Hypothalamus (tissue), 51 donors: Measurements from ENCODE around the gene ADRM1.

Experiments used
- DNase-seq, 51 donors: peaks; one replicate each; lab custom pipeline; 2025; lab: John Stamatoyannopoulos, UW

Gene ADRM1

DNA sequence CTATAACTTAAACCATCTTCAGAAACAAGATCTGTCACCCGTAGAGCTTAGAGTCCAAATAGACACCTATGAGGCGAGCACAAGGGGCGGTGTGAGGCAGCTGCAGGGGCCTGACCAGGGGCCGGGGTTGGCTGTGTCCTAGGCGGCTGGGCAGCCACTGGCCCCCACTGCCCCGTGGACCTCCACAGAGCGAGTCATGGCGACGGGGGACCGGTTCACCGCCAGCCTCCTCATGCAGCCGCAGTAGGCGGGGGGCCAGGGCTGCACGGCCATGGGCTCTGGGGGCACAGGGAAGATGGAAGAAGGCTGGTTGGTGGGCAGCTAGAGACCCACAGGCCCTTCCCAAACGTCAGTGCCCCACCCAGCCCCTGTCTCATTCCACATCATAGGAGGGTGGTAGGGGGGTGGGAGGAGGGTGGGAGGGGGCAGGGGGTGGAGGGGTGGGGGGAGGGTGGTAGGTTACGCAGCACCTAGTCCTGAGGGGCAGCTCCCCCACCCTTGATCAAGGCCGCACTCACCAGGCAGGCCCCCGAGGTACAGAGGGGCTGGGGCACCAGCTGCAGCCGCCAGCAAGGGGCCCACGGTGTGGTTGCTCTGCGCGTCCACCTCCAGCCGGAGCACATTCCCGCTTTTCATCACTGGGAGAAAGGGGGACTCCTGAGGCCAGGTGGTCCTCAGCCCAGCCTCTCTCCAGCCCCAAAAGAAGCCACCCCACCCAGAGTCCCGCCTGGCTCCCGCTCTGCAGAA lies 6.6 kb downstream of the ADRM1 start:
- DNase-seq = no peak

DNA sequence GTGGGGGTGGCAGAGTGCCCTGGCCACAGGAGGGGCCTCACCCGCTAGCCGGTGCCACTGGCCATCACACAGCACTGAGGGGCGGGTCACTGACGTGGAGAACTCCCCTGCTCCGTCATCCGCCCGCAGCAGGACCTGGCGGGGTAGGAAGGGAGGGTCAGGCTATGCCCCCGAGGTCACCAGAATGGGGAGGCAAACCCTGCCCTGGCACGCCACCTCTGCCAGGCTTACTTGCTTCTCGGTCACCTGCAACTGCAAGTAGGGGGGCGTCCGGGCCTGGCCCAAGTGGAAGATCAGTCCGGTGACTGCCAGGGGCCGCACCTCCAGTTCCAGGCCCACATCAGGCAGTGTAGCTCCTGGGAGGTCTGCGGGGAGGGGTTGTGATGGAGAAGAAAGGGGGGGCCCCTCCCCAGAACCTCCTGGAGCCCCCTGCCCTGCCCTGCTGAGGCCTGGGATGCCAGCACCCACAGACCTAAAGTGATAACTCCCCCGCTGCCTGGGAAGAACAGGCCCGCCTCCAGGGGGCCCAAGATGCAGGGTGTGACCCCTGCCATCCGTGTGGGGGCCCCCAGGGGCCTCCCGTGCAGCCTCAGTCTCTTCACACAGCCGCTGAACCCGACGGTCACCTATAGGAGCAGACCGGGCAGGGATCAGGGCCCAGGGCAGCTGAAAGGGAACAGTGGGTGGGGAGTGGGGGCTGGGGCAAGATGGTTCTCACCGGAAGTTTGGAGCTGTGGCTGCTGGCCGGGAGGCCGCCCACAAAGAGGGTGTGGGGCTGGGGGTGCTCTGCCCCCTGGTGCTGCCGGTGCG lies 7.4 kb downstream of the ADRM1 start:
- no peak for DNase-seq

DNA sequence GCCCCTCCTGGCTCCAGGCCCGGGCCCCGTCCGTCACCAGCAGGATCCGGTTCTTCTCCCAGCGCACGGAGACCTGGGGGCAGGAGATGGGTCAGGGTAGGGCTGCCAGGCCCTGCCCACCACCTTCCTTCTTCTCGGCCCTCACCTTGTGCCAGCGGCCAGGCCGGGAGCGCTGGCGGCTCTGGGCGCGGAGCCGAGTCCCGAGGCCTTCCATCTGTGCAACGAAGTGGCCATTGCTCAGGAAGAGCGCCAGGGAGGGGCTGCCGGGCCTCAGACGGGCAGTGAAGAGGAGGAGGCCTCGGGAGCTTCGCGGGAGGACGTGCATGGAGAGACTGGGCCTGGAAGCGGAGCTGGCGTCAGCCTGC lies 7.9 kb downstream of the ADRM1 start:
- no peak for DNase-seq

DNA sequence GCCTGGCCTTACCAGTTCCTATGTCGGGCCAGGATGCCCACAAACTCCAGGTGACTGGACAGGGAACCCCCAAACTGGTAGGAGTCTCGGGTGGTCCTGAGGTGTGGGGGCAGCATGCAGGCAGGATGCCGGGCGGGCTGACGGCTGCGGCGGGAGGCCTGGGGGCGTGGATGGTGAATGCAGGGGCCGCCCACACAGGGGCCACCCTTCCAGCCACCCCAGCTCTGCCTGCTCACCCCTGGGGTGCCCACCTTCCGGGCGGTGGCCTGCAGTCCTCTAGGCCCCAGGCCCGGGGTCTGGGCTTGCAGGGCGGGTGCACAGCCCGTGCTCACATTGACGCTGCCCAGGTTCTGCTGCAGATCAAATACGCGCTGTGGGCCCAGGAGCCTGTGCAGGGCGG lies 8.4 kb downstream of the ADRM1 start:
- DNase-seq = no peak

DNA sequence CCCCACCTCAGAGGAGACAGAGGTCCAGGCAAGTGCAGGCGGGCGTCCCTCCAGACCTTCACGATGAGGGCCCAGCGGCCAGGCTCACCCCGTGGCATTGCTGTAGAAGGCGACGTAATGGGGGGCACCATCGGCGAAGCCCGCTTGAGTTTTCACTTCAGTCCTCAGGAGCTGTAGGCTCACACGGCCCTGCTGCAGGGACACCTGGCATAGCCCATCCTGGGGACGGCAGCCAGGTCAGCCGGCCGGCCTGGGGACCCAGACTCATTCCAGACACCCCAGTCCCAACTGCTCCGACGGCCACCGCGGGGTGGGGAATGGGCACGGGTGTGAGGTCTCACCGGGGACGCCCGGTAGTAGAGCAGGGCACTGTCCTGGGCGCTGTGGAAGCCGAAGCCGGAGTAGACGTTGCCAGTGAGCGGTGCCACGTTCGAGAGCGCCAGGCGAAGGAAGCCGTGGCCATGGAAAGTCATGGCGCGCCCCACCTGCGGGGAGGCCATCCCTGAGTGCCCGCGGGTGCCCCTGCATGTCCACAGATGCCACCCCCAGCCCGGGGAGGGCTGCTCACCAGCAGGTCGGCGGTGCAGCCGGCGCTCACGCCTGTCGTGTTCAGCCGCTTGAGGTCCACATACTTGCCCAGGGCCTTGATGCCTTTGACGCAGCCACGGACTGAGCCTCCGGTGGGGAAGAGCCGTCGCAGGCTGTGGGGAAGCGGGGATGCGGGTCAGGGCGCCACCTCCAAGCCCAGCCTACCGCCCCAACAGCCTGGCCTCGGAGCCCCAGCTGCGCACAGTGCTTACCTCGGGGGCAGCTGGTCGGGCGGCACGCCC lies 9.2 kb downstream of the ADRM1 start:
- no peak for DNase-seq

DNA sequence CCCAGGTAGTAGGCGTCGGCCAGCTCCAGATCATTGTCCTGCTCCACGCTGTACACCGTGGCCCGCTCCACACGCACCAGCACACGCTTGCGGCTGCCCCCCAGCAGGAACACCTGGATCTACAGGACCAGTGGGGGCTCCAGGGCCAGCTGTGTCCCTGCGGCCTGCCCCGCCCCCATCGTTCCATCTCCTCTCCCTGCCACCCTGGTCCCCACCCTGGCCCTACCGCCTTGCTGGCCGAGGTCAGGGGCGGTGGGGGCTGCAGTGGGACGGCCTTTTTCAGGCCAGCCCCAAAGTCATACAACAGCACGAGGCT lies 9.8 kb downstream of the ADRM1 start:
- DNase-seq = no peak

DNA sequence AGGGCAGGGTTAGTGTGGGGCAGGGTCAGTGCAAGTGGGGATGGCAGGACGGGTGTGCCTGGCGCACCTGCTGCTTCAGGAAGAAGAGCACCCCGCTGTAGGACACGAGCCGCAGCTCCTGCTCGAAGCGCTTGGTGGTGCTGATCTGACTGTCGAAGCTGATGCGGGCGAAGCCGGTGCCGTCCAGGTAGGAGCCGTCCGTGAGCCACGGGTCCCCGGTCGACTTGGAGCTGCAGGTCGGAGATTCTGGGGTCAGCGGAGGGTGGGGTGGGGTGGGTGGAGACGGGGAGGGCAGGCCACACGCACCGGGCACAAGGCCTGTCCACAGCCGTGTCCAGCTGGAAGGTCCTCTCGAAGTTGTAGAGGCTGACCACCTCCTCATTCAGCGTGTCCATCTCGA lies 10.2 kb downstream of the ADRM1 start:
- DNase-seq = no peak

DNA sequence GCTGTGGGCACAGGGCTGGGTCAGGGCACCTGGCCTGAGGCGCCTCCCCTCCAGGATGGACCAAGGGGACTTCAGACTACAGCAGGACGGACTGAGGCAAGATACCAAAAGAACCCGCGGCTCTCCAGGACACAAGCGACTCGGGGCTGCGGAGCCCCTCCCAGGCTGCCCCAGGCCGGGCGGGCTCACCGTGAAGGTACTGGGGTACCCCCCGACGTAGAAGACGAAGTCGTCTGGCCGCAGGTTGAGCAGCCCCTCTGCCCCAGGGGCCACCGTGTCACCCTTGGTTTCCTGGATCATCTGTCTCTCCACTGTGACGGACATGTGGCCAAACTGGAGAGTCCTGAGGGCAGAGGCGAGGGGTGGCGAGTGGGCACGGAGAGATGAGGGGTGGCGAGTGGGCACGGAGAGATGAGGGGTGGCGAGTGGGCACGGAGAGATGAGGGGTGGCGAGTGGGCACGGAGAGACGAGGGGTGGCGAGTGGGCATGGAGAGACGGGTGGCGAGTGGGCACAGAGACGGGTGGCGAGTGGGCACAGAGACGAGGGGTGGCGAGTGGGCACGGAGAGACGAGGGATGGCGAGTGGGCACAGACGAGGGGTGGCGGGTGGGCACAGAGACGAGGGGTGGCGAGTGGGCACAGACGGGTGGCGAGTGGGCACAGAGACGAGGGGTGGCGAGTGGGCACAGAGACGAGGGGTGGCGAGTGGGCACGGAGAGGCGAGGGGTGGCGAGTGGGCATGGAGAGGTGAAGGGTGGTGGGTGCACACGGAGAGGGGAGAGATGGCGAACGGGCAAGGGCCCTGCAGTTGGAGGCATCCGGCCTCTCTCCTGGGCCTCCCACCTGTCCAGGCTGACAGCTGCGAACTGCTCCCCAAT lies 10.9 kb downstream of the ADRM1 start:
- no peak for DNase-seq

DNA sequence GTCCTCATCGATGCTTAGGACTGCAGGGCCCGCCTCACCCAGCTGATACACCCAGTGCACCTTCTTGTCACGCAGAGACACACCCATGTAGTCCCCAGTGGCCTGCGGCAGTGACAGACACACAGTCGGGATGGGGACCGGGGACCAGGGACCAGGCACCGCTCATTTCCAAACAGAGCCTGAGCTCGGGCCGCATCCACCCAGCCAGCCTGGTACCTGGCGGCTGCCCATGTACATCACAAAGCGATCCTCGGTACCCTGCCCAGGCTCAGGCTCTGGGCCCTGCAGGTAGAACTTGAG lies 11.5 kb downstream of the ADRM1 start:
- DNase-seq = no peak

DNA sequence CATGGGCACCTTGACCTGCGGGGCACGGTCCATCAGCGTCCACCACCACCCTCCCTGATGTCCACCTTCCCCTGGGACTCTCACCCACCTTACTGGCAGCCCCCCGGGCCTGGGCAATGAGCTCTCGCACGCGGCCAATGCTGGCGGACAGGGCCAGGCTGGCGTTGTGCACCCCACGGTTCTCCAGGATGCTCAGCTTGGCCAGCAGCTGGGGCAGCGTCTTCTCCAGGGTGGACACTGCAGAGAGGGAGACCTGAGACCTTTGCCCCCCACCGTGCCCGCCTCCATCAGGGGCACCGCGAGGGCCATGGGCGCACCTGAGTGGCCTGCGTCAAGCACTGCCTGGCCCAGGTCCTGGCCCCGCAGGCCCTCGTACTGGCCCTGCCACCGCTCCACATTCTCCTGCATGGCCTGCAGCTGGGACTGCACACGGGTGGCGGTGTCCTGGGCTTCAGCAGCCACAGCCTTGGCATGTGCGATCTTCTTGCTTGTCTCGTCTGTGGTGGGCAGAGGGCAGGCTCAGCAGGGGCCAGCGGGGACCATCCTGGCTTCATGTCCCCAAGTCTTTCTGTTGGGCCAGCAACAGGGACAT lies 12.0 kb downstream of the ADRM1 start:
- no peak for DNase-seq

DNA sequence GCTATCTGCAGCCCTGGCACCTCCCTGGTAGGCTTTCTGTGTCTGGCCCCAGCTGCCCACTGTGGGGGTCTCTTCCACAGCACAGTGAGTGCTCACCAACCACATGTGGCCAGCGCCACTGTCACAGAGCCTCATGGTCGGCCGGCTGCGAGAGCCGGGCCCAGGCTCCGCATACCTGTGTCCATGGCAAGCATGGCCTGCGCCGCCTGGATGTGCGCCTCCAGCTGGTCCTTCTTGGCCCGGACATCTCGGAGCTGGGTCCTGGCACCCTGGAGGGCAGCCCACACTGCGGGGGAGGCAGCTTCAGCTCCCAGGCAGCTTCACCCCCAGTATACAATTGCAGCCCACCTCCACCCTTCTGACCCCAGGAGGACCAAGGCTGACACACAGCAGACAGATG lies 13.0 kb downstream of the ADRM1 start:
- no peak for DNase-seq

DNA sequence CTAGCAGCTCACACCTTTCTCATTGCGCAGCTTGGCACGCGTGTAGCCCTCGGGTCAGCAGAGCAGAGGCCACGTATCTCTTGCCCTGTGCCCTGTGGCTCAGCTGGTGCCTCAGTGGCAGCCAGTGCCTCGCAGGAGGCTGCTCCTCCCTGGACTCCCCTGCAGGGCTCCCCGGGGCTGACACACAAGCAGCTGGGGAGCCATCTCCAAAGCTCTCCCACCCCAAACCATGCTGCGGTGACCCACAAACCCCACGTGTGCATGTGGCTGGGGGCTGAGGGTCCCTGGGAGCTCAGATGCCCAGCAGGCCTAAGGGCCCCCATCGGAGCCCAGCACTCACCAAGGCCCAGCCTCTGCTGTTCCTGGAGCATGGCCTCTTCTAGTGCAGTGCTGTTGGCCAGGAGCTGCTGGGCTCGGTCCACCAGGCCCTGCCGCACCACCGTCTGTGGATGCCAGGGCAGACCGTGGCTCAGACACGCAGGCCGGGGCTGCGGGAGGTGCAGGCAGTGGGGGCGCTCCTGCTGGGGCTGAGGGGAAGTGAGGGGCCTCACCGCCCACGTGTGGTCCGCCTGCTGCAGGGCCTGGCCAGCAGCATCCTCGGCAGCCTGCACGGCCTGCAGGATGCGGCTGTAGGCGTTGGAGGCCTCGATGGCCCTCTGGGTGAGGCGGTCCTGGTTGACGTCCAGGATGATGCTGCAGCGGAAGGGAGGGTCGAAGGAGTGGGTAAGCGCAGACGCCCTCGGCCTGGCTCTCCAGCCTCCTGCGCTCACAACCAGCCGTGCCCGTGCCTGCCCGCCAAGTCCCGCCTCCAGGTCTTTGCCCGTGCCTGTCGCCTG lies 13.8 kb downstream of the ADRM1 start:
- no peak for DNase-seq

DNA sequence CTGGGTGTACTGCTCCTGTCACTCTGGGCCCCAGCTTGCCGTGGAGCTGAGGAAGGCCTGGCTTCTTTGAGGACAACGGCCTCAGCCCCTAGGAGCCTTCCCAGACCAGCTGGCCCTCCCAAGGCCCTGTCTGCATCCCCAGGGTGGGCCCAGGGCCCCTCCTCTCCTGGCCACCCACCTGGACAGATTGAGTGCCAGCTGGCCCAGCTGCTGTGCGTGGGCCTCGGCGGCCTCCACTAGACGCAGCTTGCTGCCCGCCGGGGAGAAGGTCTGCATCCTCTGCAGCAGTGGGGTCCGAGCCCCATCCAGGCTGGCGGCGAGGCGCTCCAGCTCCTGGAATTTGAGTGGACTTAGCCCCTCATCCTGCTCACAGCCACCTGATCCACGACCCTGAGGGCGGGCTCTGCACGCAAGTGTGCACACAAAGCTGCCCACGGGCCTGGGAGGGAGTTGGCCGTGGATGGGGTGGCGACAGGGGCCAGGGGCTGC lies 14.4 kb downstream of the ADRM1 start:
- no peak for DNase-seq

DNA sequence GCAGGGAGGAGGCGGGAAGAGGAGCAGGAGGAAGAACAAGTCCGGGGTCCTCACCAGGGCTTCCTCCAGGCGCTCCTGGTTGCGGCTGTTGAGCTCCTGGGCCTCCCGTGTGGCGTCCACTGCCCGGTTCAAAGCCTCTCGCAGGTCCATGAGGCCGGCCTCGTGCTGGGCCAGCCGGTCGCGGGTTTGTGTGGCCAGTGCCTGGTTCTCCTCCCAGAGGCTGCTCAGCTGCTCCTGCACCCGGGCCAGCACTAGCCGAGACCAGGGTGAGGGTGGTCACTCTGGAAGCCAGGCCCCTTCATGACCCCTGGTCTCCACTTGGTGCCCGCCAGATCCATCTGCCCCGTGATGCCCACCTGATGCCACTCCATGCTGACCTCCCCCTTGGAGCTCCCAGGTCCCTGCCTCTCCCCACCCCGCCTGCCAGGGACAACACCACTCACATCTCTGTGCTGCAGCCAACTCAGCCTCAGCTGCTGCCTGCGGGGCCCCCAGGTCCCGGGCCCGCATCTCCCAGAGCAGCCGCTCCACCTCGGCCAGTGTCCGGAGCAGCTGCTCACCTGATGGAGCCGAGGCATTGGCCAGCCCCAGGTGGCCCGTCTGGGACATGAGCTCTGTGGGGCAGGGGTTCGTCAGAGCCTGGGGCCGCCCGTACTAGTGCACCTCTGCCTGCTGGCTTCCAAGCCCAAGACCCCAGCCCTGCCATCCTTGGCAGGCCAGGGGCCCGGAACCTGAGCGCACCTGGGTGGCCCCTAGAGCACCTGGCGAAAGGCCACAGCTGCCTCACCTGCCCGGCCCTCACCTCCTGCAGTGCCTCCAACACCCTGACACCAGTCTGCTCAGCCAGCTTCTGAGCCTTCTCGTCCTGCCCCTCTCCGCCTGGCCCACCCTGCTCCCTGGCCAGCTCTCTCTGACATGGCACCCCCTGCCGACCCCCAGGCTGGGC lies 15.9 kb downstream of the ADRM1 start:
- DNase-seq = no peak

DNA sequence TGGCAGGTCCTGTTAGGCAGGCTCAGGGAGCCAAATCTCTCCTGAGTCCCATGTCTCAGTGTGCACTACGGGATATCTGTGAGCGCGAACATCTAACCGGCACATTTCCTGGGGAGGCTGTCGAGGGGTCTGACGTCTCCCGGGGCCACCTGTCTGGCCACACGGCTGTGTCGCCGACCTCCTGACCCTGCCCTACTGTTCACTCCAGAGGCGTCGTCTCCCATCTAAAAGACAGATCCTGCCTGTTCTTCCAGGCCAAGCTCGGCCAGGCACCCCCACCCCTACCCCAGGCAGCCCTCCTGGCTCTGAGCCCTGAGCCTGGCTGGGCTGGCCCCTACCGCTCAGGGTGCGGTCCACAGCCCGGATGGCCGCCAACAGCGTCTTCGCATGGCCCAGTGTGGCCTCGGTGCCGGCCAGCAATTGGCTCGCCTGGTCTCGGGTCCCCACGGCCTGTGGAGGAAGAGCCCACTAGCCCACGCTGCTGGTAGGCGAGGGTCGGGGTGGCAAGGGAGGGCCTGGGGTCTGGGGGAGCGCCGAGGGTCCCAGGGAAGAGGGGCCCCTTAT lies 16.6 kb downstream of the ADRM1 start:
- DNase-seq = no peak

DNA sequence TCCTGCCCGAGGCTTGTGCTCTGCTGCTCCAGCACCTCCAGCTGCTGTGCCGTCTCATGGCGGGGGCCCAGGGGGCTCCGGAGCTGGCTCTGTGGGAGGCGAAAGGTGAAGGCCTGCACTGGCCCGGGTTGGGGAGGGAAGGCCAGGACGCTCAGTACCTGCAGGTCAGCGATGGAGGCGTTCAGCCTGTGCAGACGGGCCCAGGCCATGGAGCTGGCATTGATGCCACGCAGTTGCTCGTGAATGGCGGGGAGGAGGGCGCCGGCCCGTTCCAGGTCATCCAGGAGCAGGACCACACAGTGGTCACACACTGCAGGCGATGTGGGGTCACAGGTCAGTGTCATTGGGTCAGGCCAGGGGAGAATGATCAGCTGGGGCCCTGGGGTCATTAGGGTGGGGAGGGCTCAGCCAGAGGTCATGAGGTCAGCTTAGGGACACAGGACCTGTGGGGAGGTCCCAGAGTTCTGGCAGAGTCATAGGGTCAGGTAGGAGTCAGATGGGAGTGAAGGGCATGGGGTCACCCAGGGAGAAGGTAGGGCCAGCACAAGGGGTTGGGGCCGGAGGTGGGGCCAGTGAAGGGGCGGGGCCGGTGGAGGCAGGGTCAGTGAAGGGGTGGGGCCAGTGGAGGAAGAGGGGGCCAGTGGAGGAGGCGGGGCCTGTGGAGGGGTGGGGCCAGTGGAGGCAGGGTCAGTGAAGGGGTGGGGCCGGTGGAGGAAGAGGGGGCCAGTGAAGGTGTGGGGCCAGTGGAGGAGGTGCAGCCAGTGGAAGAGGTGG lies 18.0 kb downstream of the ADRM1 start:
- DNase-seq = no peak

DNA sequence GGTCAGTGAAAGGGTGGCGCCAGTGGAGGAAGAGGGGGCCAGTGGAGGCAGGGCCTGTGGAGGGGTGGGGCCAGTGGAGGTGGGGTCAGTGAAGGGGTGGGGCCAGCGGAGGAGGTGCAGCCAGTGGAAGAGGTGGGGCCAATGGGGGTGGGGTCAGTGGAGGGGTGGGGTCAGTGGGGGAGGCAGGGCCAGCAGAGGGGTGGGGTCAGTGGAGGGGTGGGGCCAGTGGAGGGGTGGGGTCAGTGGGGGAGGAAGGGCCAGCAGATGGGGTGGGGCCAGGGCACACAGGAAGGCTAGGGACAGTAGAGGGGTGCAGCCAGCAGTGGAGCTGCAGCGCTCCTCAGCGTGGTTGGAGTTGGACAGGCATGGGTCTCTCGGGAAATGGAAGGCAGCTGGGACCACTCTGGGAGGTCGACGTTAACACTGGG lies 18.7 kb downstream of the ADRM1 start:
- DNase-seq = no peak
